Activated CD8-positive, alpha-beta T cell treated with anti-CD3 and anti-CD28 coated beads, Interleukin-2, amount 10 ng/mL, durations not matched to agents 7 days and 5 days (primary cell): ENCODE measurements around the gene LLGL2. TPM values are rescaled to one million over a fixed set of nuclear protein-coding genes. Genes with fewer than 3 reads are reported as not detected.
A peak's percentile ranks its signal among the peaks of the same experiment; 100 is the strongest.

ENCODE experiments used
- ATAC-seq: fragments of 150-1000 bp; cut with Tn5 transposase; one replicate; pipeline ENCODE4 v1.10.0; 2021; ENCODE audit warnings: moderate library complexity
- CTCF ChIA-PET: fragments of 350-600 bp; sonication (Branson Sonifier 250); formaldehyde crosslinking; loops from one replicate; lab custom pipeline; 2021; ENCODE audit warnings: antibody characterized with exemption; lab: Charles Lee
- POLR2A ChIA-PET: fragments of 350-600 bp; sonication (Branson Sonifier 250); formaldehyde crosslinking; loops from one replicate; lab custom pipeline; 2021; ENCODE audit warnings: antibody characterized with exemption; lab: Charles Lee
- DNase-seq: peaks from one replicate; pipeline ENCODE4 v3.0.0-alpha.2; 2020
- H3K27ac Mint-ChIP-seq: one replicate; pipeline ENCODE4 v1.8.0; 2021; ENCODE audit warnings: mild to moderate bottlenecking, mixed read lengths
- H3K27me3 Mint-ChIP-seq: one replicate; pipeline ENCODE4 v1.8.0; 2021; ENCODE audit warnings: low read depth, mixed read lengths
- H3K36me3 Mint-ChIP-seq: one replicate; pipeline ENCODE4 v1.8.0; 2021; ENCODE audit warnings: low read depth, mixed read lengths
- H3K4me1 Mint-ChIP-seq: one replicate; pipeline ENCODE4 v1.8.0; 2021; ENCODE audit warnings: low read depth, mixed read lengths
- H3K4me3 Mint-ChIP-seq: one replicate; pipeline ENCODE4 v1.8.0; 2021; ENCODE audit warnings: mild to moderate bottlenecking, mixed read lengths
- H3K9me3 Mint-ChIP-seq: one replicate; pipeline ENCODE4 v1.8.0; 2022; ENCODE audit warnings: mixed read lengths; ENCODE audit not compliant: insufficient read depth
- total RNA-seq, 2 experiments: library from RNA; stranded (reverse); gene quantifications; one replicate each; pipeline ENCODE4 v1.2.3, GENCODE V29; 2021

Gene LLGL2
- total RNA-seq, 2 experiments from 2014 or later: 19.3 to 19.8 TPM

DNA sequence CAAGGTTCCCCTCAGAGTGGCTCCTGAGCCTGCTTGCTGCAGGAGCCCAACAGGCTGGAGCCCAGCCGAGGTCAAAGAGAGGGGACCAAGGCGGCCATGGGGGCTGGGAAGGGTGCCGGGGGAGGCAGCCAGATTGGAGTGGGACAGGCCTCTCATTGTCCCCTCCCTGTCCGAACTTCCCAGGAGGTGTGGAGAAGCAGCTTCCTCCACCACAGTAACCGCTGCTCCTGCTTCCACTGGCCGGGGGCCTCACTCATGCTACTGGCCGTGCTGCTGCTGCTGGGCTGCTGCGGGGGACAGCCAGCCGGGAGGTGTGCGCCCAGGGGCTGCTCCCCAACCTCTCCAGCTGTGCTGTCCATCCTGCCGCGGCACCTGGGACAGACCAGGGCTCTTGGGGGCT is 39.8 kb upstream of the LLGL2 start:
- ATAC-seq (no peak), DNase-seq (no peak)
- ChIA-PET POLR2A (no interaction called here), CTCF (no interaction called here)
- Mint-ChIP-seq H3K4me3 (no peak overlapping the region), H3K4me1 (peaks cover 31% of the 10 kb centered on the region), H3K27me3 (no peaks in the 10 kb centered on the region), H3K36me3 (peaks cover 20% of the 10 kb centered on the region), H3K9me3 (no peaks in the 10 kb centered on the region), H3K27ac (peak overlapping the region; percentile 98)

DNA sequence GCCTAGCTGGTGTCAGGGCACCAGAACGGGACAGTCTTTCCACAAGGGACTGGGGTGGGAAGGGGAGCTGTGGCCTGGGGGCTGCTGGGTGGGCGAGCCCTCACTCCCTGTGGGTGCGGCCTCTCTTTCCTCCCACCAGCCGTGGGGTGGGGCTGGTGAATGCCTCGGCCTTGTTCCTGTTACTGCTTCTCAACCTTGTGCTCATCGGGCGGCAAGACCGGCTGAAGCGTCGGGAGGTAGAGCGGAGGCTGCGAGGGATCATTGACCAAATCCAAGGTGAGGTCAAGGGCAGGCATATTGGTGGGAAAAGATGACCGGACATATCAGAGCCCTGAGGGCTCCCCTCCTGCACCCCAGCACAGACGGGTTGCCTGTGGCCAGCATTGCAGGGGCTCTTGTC is 39.3 kb upstream of the LLGL2 start:
- H3K27me3 Mint-ChIP-seq: no peaks in the 10 kb centered on the region
- DNase-seq (no peak), ATAC-seq (no peak)
- no peaks in the 10 kb centered on the region for H3K9me3 Mint-ChIP-seq
- CTCF ChIA-PET: no interaction called here
- POLR2A ChIA-PET: interaction anchor here (1.3 kb wide), 1 partner anchor 30 kb away, joined by 6 read pairs; the partner anchor contains the start of gene TMEM94
- H3K36me3 Mint-ChIP-seq: peaks cover 20% of the 10 kb centered on the region
- H3K4me3 Mint-ChIP-seq: no peak overlapping the region
- peaks cover 30% of the 10 kb centered on the region for H3K4me1 Mint-ChIP-seq
- peak overlapping the region; percentile 98 for H3K27ac Mint-ChIP-seq

DNA sequence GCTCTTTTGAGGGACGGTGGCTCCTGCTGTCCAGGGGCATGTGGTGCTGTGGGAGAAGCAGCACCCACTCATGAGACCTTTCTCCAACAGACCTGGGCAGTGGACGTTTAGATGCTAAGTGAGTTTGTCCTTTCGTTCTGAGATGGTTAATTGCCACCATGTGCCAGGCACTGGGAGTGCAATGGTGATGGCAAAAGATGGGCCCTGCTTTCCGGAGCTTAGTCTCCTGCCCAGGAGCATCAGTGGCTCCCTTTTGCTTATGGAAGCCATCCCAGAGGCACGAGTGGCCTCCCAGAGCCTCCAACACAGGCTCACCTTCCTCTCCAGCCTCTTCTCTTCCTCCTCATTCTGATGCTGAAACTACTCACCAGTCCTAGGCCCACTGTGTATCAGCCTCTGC is 38.5 kb upstream of the LLGL2 start:
- H3K4me3 Mint-ChIP-seq: peak overlapping the region; percentile 67
- no peaks in the 10 kb centered on the region for H3K9me3 Mint-ChIP-seq
- peaks cover 30% of the 10 kb centered on the region for H3K4me1 Mint-ChIP-seq
- H3K27ac Mint-ChIP-seq: peak overlapping the region; percentile 98
- ATAC-seq (no peak), DNase-seq (no peak)
- CTCF ChIA-PET: interaction anchor here (1.1 to 1.9 kb wide), 6 partner anchors 11 to 266 kb away, joined by 3 to 16 read pairs (median 4); partner anchors contain the start of genes SMIM5 and TSEN54
- POLR2A ChIA-PET: interaction anchor here (0.7 to 1.9 kb wide), 6 partner anchors 12 to 474 kb away, joined by 3 to 13 read pairs (median 6); partner anchors contain the start of genes MRPL58 and TMEM94
- no peaks in the 10 kb centered on the region for H3K27me3 Mint-ChIP-seq
- peaks cover 20% of the 10 kb centered on the region for H3K36me3 Mint-ChIP-seq

DNA sequence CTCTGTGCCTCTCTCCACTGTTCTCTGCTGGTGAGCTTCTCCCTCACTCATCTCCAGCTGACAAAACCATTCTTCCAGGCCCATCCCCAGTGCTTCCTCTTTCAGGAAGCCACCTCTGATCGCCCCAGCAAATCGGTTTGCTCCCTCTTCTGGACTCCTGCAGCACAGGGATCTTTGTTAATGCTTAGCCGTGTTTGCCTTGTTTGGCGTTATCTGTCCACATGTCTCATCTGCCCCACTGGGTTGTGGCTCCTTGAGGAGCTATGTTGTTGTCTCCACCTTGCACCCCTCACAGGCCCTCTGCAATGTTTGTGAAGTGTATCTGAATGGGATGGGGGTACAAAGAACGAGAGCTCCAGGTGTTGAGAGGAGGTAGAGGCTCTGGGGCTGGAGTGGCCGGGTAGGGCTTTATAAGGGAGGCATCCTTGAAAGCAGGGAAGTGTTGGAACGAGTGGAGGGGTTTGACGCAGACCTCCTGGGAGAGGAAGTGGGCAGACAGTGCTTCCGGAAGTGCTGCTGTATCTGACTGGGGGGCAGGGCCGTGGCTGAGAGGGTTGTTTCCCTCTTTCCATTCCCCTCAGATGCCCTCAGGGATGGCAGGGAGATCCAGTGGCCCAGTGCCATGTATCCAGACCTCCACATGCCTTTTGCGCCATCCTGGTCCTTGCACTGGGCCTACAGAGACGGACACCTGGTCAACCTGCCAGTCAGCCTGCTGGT is 38.0 kb upstream of the LLGL2 start:
- no peaks in the 10 kb centered on the region for H3K9me3 Mint-ChIP-seq
- ChIA-PET CTCF (interaction anchor here (0.7 to 1.9 kb wide), 10 partner anchors 10 to 266 kb away, joined by 3 to 16 read pairs (median 4); partner anchors contain the start of genes MIF4GD, MRPS7, SMIM5 and TSEN54), POLR2A (interaction anchor here (0.7 to 1.9 kb wide), 9 partner anchors 11 to 475 kb away, joined by 3 to 13 read pairs (median 6); partner anchors contain the start of genes GGA3, MRPL58, MRPS7 and TMEM94)
- H3K36me3 Mint-ChIP-seq: peaks cover 21% of the 10 kb centered on the region
- DNase-seq (peak; percentile 80), ATAC-seq (peak; percentile 89)
- peak overlapping the region; percentile 98 for H3K27ac Mint-ChIP-seq
- H3K27me3 Mint-ChIP-seq: no peaks in the 10 kb centered on the region
- H3K4me1 Mint-ChIP-seq: peaks cover 30% of the 10 kb centered on the region
- H3K4me3 Mint-ChIP-seq: peak overlapping the region; percentile 67

DNA sequence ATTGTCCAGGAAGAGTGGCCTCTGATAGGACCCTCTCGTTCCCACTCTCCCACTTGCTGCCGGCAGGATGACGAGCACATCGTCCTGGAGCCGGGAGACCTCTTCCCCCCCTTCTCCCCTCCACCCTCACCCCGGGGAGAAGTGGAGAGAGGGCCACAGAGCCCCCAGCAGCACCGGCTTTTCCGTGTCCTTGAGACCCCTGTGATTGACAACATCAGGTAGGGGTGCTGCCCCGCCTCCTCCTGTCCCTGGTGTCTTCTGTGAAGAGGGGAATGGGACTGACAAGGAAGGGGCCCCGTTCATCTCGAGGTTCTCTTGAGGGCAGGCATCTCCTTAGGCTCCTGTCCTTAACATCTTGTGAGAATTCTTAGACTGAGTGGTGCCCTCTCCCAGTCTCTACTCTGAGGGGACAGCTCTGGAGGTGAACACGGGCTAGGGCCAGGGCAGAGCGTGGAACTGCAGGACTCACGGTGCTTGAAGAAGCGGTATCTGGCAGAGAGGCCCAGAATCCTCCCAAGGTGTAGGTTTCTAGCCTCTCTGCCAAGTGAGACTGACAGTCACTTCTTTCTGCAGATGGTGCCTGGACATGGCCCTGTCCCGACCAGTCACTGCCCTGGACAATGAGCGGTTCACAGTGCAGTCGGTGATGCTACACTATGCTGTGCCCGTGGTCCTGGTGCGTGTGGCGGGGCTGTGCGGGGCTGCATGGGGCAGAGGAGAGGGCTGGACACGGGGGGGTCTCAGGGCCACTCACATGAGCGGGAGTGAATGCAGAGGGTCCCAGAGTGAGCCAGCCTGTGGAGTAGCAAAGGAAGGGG is 36.6 kb upstream of the LLGL2 start:
- H3K9me3 Mint-ChIP-seq: no peaks in the 10 kb centered on the region
- CTCF ChIA-PET: interaction anchor here (0.5 to 1.8 kb wide), 3 partner anchors 12 to 144 kb away, joined by 3 to 4 read pairs (median 3); partner anchors contain the start of gene SMIM5
- H3K27ac Mint-ChIP-seq: peak overlapping the region; percentile 98
- POLR2A ChIA-PET: interaction anchor here (1.1 to 1.4 kb wide), 2 partner anchors 28 to 228 kb away, joined by 4 to 6 read pairs; partner anchors contain the start of genes GGA3, MRPS7 and TSEN54
- no peaks in the 10 kb centered on the region for H3K27me3 Mint-ChIP-seq
- H3K4me3 Mint-ChIP-seq: peak overlapping the region; percentile 38
- H3K4me1 Mint-ChIP-seq: peaks cover 30% of the 10 kb centered on the region
- no peak for DNase-seq
- ATAC-seq: no peak
- H3K36me3 Mint-ChIP-seq: peaks cover 20% of the 10 kb centered on the region

DNA sequence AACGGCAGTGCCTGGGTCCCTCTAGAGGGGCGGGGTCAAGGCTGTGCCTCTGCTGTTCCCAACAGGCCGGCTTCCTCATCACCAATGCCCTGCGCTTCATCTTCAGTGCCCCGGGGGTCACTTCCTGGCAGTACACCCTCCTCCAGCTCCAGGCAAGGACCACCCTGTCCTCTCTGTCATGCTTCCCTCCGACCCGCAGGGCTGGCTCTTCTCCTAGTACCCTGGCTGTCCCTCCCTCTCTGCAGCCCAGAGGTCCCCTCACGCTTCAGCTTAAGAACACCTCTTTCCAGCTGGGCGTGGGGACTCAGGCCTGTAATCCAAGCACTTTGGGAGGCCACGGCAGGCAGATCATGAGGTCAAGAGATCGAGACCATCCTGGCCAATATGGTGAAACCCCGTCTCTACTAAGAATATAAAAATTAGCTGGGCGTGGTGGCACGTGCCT is 36.0 kb upstream of the LLGL2 start:
- Mint-ChIP-seq H3K27ac (peak overlapping the region; percentile 98), H3K4me1 (peaks cover 30% of the 10 kb centered on the region), H3K4me3 (no peak overlapping the region), H3K36me3 (peaks cover 20% of the 10 kb centered on the region), H3K27me3 (no peaks in the 10 kb centered on the region), H3K9me3 (no peaks in the 10 kb centered on the region)
- ATAC-seq (no peak), DNase-seq (no peak)
- ChIA-PET POLR2A (interaction anchor here (1.1 kb wide), 1 partner anchor 19 kb away, joined by 3 read pairs; no protein-coding TSS in a partner anchor), CTCF (interaction anchor here (0.5 kb wide), 1 partner anchor 13 kb away, joined by 3 read pairs; no protein-coding TSS in a partner anchor)

DNA sequence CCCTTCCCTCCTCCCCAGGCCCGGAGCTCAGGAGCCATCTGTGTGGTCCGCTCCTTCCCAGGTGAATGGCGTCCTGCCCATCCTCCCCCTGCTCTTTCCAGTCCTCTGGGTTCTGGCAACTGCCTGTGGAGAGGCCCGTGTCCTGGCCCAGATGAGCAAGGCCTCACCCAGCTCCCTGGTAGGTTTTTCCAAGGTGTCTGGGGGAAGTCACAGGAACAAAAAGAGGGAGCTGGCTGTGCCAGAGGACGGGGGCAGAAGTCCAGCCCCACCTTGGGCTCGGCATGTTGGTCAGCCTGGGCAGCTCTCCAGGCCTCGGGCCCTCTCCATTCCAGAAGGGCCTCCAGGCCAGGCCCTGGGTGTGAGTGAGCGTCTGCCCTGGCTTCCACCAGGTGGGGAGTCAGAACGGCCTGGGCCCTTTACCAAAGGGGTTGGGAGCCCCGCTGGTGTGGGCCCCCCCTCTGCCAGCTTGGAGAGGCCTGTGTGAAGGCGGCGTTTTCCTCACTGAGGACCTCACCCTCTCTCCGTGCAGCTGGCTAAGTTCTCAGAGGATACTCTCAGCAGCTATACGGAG is 35.2 kb upstream of the LLGL2 start:
- H3K27me3 Mint-ChIP-seq: no peaks in the 10 kb centered on the region
- ATAC-seq (no peak), DNase-seq (no peak)
- ChIA-PET CTCF (no interaction called here), POLR2A (interaction anchor here (1.1 kb wide), 1 partner anchor 19 kb away, joined by 3 read pairs; no protein-coding TSS in a partner anchor)
- H3K4me1 Mint-ChIP-seq: peaks cover 28% of the 10 kb centered on the region
- no peaks in the 10 kb centered on the region for H3K9me3 Mint-ChIP-seq
- H3K36me3 Mint-ChIP-seq: peaks cover 18% of the 10 kb centered on the region
- no peak overlapping the region for H3K4me3 Mint-ChIP-seq
- peak overlapping the region; percentile 39 for H3K27ac Mint-ChIP-seq

DNA sequence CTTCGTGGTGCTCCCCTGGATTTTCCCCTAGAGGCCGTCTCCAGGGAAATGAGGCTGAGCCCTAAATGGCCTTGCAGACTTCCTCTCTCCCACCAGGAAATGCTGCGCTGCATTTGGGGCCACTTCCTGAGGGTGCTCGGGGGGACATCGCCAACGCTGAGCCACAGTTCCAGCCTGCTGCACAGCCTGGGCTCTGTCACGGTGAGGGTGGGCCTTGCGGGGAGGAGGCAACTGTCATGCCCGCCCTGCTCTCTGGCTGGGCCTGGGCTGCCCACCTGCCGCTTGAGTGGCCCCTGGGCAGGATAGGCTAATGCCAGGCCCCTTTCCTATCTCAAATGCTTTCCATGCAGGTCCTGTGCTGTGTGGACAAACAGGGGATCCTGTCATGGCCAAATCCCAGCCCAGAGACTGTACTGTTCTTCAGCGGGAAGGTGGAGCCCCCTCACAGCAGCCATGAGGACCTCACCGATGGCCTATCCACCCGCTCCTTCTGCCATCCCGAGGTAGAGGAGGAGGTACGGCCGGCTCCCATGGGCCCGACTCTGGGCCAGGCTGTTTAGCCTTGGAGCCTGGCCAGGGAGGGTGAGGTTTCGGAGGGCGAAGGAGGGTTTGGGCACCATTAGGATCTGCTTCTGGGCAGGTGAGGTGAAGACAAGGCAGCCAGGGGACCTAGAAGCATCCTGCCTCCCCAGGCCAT is 34.4 kb upstream of the LLGL2 start:
- DNase-seq (no peak), ATAC-seq (no peak)
- Mint-ChIP-seq H3K4me1 (peaks cover 28% of the 10 kb centered on the region), H3K27me3 (no peaks in the 10 kb centered on the region), H3K36me3 (peaks cover 17% of the 10 kb centered on the region), H3K4me3 (no peak overlapping the region), H3K9me3 (no peaks in the 10 kb centered on the region), H3K27ac (peak overlapping the region; percentile 61)
- POLR2A ChIA-PET: no interaction called here
- CTCF ChIA-PET: no interaction called here

DNA sequence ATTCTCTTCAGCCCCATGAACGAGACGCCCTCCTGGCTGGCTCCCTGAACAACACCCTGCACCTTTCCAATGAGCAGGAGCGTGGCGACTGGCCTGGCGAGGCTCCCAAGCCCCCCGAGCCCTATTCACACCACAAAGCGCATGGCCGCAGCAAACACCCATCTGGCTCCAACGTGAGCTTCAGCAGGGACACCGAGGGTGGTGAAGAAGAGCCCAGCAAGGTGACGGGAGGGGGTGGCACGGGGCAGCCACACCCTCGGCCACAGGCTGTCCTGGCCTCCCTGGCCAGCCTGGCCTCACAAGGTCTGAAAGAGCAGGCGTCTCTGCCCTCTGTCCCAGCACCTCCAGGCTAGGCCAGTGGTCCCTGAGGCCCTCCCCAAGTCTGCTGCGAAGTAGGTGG is 33.8 kb upstream of the LLGL2 start:
- Mint-ChIP-seq H3K9me3 (no peaks in the 10 kb centered on the region), H3K4me3 (no peak overlapping the region), H3K27ac (peak overlapping the region; percentile 61), H3K27me3 (no peaks in the 10 kb centered on the region), H3K4me1 (peaks cover 22% of the 10 kb centered on the region), H3K36me3 (peaks cover 11% of the 10 kb centered on the region)
- CTCF ChIA-PET: no interaction called here
- POLR2A ChIA-PET: no interaction called here
- DNase-seq (no peak), ATAC-seq (no peak)

DNA sequence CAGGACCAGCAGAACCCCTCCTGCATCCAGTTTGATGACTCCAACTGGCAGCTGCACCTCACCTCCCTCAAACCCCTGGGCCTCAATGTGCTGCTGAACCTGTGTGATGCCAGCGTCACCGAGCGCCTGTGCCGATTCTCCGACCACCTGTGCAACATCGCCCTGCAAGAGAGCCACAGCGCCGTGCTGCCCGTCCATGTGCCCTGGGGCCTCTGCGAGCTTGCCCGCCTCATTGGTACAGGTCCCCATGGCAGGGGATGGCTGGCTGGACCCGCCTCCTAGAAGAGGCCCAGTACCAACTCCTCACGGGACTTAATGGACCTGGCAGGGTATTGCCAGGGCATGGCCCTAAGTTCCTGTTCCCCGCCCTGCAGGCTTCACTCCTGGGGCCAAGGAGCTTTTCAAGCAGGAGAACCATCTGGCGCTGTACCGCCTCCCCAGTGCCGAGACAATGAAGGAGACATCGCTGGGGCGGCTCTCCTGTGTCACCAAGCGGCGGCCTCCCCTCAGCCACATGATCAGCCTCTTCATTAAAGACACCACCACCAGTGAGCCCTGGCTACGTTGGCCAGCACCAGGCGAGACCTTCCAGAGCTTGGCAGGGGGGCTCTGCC is 32.8 kb upstream of the LLGL2 start:
- ChIA-PET POLR2A (no interaction called here), CTCF (no interaction called here)
- ATAC-seq (no peak), DNase-seq (no peak)
- Mint-ChIP-seq H3K4me3 (no peak overlapping the region), H3K27ac (no peak overlapping the region), H3K9me3 (no peaks in the 10 kb centered on the region), H3K36me3 (peaks cover 5% of the 10 kb centered on the region), H3K4me1 (peaks cover 14% of the 10 kb centered on the region), H3K27me3 (no peaks in the 10 kb centered on the region)
